ENCODE measurements around the gene CRYBG3. TPM values are rescaled to one million over a fixed set of nuclear protein-coding genes. Genes with fewer than 3 reads are reported as not detected.

Gene CRYBG3
- total and polyA plus RNA-seq, 2 of the 13 experiments (the other 11 are each of a cell fraction or from before 2014, with no cell fraction given) = 3.8 to 15.9 TPM

DNA sequence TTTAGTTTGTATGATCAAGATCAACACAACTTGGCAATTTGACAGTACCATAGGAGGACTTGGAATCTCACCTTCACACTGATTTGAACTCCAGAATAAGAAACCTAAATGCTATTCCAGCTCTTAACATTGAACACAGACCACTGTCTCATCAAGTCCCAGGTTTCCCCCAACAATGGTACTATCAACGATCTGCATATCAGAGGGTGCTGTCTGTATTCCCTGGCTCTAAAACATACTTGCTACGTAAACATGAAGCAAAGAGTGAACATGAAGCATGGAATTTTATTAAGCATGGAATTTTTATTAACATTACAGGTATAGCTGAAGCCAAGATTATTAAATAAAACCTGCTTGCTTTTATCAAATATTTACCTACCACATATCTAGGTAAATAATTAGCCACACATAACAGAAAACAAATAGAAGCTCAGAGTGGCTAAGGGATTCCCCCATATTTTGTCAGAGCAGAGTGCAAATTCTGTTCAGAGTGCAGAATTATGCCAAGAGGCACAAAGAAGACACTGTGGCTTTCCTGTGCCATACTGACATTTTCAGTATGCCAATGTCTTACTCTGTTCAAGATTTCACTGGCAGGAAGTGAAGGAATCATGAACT, 172.6 kb downstream of the CRYBG3 start (continued):
- TF ChIP-seq, protein P1, sequence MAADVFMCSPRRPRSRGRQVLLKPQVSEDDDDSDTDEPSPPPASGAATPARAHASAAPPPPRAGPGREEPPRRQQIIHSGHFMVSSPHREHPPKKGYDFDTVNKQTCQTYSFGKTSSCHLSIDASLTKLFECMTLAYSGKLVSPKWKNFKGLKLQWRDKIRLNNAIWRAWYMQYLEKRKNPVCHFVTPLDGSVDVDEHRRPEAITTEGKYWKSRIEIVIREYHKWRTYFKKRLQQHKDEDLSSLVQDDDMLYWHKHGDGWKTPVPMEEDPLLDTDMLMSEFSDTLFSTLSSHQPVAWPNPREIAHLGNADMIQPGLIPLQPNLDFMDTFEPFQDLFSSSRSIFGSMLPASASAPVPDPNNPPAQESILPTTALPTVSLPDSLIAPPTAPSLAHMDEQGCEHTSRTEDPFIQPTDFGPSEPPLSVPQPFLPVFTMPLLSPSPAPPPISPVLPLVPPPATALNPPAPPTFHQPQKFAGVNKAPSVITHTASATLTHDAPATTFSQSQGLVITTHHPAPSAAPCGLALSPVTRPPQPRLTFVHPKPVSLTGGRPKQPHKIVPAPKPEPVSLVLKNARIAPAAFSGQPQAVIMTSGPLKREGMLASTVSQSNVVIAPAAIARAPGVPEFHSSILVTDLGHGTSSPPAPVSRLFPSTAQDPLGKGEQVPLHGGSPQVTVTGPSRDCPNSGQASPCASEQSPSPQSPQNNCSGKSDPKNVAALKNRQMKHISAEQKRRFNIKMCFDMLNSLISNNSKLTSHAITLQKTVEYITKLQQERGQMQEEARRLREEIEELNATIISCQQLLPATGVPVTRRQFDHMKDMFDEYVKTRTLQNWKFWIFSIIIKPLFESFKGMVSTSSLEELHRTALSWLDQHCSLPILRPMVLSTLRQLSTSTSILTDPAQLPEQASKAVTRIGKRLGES (CRISPR knock-in tag; IDR thresholded peaks at IDR 0.05; ENCODE audit: borderline replicate concordance) = no peak
- TF ChIP-seq ZNF446 (CRISPR knock-in tag; IDR thresholded peaks at IDR 0.05) (no peak), ZNF264 (CRISPR knock-in tag; IDR thresholded peaks at IDR 0.05) (no peak), MED1 (CRISPR knock-in tag; IDR thresholded peaks at IDR 0.05) (0 out of 2 replicates have a peak, but pooled peaks have one; percentile 32), LCORL (IDR thresholded peaks at IDR 0.05) (no peak), LCORL (CRISPR knock-in tag; IDR thresholded peaks at IDR 0.05) (0 out of 2 replicates have a peak, but pooled peaks have one; percentile 41), ZNF772 (CRISPR knock-in tag; IDR thresholded peaks at IDR 0.05) (0 out of 2 replicates have a peak, but pooled peaks have one; percentile 22), SOX6 (IDR thresholded peaks at IDR 0.05) (no peak), SOX6 (CRISPR knock-in tag; IDR thresholded peaks at IDR 0.05) (peak; percentile 63), ZNF619 (CRISPR knock-in tag; IDR thresholded peaks at IDR 0.05) (no peak), NCOA2 (CRISPR knock-in tag; IDR thresholded peaks at IDR 0.05) (peak; percentile 45; the same call in 1 of the 2 replicates), SYNCRIP (IDR thresholded peaks at IDR 0.05; ENCODE audit: insufficient read depth, low read depth, low read length) (no peak), HNRNPL (IDR thresholded peaks at IDR 0.05; ENCODE audit: low read depth, low read length) (0 out of 2 replicates have a peak, but pooled peaks have one; percentile 33), ZNF670 (CRISPR knock-in tag; IDR thresholded peaks at IDR 0.05; ENCODE audit: borderline replicate concordance) (no peak), CREB1 (IDR thresholded peaks at IDR 0.05) (no peak), CREB1 (CRISPR knock-in tag; IDR thresholded peaks at IDR 0.05) (peak; percentile 49), CREM (IDR thresholded peaks at IDR 0.05) (no peak; the same call in 1 of the 2 replicates), CREM (CRISPR knock-in tag; IDR thresholded peaks at IDR 0.05) (no peak), EP300 (IDR thresholded peaks at IDR 0.05; ENCODE audit: low read depth in 2 of 2, low read length in 2 of 2) (peak in 1 of 2 experiments; percentile 63; a peak in 2 of 4 replicates), EP300 (CRISPR knock-in tag; IDR thresholded peaks at IDR 0.05; ENCODE audit: borderline replicate concordance) (no peak), KAT8 (CRISPR knock-in tag; IDR thresholded peaks at IDR 0.05) (0 out of 2 replicates have a peak, but pooled peaks have one; percentile 26), IKZF5 (CRISPR knock-in tag; IDR thresholded peaks at IDR 0.05) (0 out of 2 replicates have a peak, but pooled peaks have one; percentile 20), KMT2B (CRISPR knock-in tag; IDR thresholded peaks at IDR 0.05) (no peak)
- TF ChIP-seq, protein P2, sequence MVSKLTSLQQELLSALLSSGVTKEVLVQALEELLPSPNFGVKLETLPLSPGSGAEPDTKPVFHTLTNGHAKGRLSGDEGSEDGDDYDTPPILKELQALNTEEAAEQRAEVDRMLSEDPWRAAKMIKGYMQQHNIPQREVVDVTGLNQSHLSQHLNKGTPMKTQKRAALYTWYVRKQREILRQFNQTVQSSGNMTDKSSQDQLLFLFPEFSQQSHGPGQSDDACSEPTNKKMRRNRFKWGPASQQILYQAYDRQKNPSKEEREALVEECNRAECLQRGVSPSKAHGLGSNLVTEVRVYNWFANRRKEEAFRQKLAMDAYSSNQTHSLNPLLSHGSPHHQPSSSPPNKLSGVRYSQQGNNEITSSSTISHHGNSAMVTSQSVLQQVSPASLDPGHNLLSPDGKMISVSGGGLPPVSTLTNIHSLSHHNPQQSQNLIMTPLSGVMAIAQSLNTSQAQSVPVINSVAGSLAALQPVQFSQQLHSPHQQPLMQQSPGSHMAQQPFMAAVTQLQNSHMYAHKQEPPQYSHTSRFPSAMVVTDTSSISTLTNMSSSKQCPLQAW (CRISPR knock-in tag; IDR thresholded peaks at IDR 0.05) = 0 out of 2 replicates have a peak, but pooled peaks have one; percentile 34
- TF ChIP-seq, protein P3, sequence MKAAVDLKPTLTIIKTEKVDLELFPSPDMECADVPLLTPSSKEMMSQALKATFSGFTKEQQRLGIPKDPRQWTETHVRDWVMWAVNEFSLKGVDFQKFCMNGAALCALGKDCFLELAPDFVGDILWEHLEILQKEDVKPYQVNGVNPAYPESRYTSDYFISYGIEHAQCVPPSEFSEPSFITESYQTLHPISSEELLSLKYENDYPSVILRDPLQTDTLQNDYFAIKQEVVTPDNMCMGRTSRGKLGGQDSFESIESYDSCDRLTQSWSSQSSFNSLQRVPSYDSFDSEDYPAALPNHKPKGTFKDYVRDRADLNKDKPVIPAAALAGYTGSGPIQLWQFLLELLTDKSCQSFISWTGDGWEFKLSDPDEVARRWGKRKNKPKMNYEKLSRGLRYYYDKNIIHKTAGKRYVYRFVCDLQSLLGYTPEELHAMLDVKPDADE (CRISPR knock-in tag; IDR thresholded peaks at IDR 0.05) = no peak
